Skeletal muscle tissue (tissue), 4 donors: ENCODE measurements around the gene CYP24A1. TPM values are rescaled to one million over a fixed set of nuclear protein-coding genes. Genes with fewer than 3 reads are reported as not detected.
"Not testable (repeated sequence)": the region's sequence is repeated elsewhere in the genome, so short reads cannot be mapped to it uniquely, and the experiment has no call there.

ENCODE experiments used
- H3K27ac ChIP-seq: one replicate; pipeline ENCODE4 v1.7.0; 2013; ENCODE audit warnings: mild to moderate bottlenecking, low read depth, low read length, inconsistent platforms
- H3K27me3 ChIP-seq, 3 donors: one replicate each; pipeline ENCODE4 v1.7.0; 2013; ENCODE audit warnings: low read length in 3 of 3; ENCODE audit not compliant: control insufficient read depth in 3 of 3, insufficient read depth in 3 of 3
- H3K36me3 ChIP-seq, 3 donors: one replicate each; pipeline ENCODE4 v1.7.0; 2013; ENCODE audit warnings: low read length in 3 of 3; ENCODE audit not compliant: control insufficient read depth in 3 of 3, insufficient read depth in 3 of 3
- H3K4me1 ChIP-seq, 3 donors: one replicate each; pipeline ENCODE4 v1.7.0; 2013; ENCODE audit warnings: low read length in 3 of 3, mild to moderate bottlenecking in 3 of 3; ENCODE audit not compliant: control insufficient read depth in 3 of 3, insufficient read depth in 3 of 3
- H3K4me3 ChIP-seq, 3 donors: one replicate each; pipeline ENCODE4 v1.7.0; 2013; ENCODE audit warnings: low read length in 3 of 3
- H3K9ac ChIP-seq, 3 donors: one replicate each; pipeline ENCODE4 v1.7.0; 2013; ENCODE audit warnings: low read length in 3 of 3, mild to moderate bottlenecking in 3 of 3, moderate library complexity in 2 of 3, low read depth in 1 of 3
- H3K9me3 ChIP-seq, 3 donors: one replicate each; pipeline ENCODE4 v1.7.0; 2013; ENCODE audit warnings: low read length in 3 of 3; ENCODE audit not compliant: control insufficient read depth in 3 of 3
- total RNA-seq: library from RNA; depleted of rRNA; stranded (reverse); fragments of >200 nt; gene quantifications from one replicate; pipeline ENCODE4 v1.2.3, GENCODE V29; 2014
- donor health status: Osteomylitis.

Gene CYP24A1
- total RNA-seq, 1 donor from 2014 or later: 1.0 TPM

DNA sequence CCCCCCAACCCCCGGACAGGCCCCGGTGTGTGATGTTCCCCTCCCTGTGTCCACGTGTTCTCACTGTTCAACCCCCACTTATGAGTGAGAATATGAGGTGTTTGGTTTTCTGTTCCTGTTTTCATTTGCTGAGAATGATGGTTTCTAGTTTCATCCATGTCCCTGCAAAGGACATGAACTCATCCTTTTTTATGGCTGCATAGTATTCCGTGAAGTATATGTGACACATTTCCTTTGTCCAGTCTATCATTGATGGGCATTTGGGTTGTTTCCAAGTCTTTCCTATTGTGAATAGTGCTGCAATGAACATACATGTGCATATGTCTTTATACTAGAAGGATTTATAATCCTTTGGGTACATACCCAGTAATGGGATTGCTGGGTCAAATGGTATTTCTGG is 42.7 kb downstream of the CYP24A1 start:
- H3K4me1 ChIP-seq, H3K27ac ChIP-seq, H3K4me3 ChIP-seq, H3K27me3 ChIP-seq, H3K36me3 ChIP-seq, H3K9ac ChIP-seq, H3K9me3 ChIP-seq: not testable (repeated sequence)

DNA sequence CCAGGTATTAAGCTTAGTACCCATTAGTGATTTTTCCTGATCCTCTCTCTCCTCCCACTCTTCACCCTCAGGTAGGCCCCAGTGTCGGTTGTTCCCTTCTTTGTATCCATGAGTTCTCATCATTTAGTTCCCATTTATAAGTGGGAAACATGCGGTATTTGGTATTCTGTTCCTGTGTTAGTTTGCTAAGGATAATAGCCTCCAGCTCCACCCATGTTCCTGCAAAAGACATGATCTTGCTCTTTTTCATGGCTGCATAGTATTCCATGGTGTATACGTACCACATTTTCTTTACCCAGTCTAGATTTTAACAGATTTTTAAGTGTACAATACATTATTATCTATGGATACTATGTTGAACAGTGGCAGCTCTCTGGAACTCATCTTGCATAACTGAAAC is 44.4 kb downstream of the CYP24A1 start:
- H3K4me3 ChIP-seq: no peak overlapping the region
- H3K9me3 ChIP-seq: peaks cover 0 to 3% (median 0%) of the 10 kb centered on the region in 3 donors
- no peaks in the 10 kb centered on the region for H3K36me3 ChIP-seq
- no peak overlapping the region for H3K9ac ChIP-seq
- H3K27ac ChIP-seq: no peak overlapping the region
- peaks cover 0 to 5% (median 5%) of the 10 kb centered on the region in 3 donors for H3K4me1 ChIP-seq
- H3K27me3 ChIP-seq: no peaks in the 10 kb centered on the region

DNA sequence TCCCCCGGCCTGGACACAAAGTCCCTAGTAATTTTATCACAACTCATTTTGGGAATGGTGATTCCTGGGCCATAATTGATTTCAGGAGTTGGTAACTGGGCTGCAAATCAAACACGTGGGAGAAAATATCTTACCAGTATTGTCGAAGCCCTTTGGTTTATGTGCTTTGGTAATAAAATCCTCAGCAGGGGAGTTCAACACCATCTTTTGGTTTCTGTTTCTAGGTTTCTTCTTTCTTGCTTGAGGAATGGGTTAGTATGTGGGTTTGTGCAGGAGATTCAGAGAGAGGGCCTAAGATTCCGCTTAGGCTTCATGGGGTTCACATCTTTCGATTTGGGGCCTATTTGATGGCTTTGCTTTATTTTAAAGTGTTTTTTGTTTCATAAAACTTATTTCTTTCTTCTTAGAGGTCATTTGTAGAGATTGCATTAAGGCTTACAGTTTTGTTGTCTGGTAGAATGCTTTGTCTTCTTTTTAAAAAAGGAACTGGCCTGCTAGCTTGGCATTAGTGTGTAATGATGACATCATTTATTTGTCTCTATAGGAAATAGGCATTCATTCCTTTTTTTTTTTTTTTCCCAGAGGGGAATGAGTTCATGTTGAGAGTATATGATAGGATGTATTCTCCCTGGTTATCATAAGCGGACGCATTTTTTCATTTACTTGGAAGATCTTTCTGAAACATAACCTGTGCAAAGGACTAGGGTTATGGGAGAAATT is 45.8 kb downstream of the CYP24A1 start:
- Histone ChIP-seq H3K9me3 (peaks cover 0 to 3% (median 0%) of the 10 kb centered on the region in 3 donors), H3K4me3 (no peak overlapping the region), H3K27me3 (no peaks in the 10 kb centered on the region), H3K27ac (no peak overlapping the region), H3K9ac (no peak overlapping the region), H3K4me1 (peaks cover 0 to 5% (median 2%) of the 10 kb centered on the region in 3 donors), H3K36me3 (no peaks in the 10 kb centered on the region)

DNA sequence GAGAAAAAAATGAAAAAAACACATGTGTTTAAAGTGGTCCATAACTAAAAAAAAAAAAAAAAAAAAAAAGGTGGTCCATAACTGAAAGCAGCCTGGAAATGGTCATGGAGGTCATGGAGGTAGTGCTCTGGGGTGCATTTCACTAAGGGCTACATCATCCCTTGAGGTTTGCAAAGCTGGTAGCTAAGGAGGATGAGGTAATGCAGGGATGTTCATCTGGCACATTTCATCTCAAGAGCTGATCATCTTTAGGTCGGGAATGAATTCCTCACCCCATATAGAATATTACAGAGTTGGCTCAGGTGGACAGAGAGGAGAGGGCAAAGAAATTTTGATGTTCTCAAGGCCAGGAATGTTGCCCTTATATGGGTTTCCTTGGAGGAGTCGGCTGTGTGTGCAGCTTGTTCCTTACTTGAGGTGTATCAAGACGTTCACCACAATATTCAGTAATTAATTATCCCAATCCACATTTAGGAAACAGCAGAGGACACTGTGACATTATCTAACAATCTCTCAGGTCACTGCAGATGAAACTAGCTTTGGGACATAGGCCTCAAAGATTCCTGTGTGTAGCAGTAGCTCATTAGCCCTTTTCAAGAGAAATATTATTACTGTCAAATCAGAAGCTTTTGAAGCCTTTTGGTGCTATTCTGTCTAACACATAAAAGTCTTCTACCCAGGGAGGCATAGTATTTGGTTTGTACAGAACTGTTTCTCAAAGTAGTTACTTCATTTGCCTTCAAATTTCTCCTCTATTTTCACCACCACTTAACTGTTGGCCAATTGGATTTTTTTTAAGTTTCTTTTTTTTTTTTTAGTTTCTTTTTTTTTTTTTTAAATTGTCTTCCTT is 46.8 kb downstream of the CYP24A1 start:
- Histone ChIP-seq H3K4me1 (no peaks in the 10 kb centered on the region), H3K36me3 (no peaks in the 10 kb centered on the region), H3K9me3 (peaks cover 0 to 3% (median 0%) of the 10 kb centered on the region in 3 donors), H3K27me3 (no peaks in the 10 kb centered on the region), H3K27ac (no peak overlapping the region), H3K9ac (no peak overlapping the region), H3K4me3 (no peak overlapping the region)

DNA sequence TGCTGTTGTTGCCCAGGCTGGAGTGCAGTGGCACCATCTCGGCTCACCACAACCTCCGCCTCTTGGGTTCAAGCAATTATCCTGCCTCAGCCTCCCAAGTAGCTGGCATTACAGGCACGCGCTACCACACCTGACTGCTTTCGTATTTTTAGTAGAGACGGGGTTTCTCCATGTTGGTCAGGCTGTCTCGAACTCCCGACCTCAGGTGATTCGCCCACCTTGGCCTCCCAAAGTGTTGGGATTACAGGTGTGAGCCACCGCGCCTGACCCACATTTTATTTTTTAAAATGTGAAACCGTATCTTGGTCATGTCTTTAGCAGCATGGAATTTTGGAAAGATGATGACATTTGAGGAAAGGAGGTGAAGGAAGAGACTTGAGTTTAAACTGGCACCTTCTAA is 47.5 kb downstream of the CYP24A1 start:
- not testable (repeated sequence) for H3K9ac ChIP-seq, H3K4me3 ChIP-seq, H3K36me3 ChIP-seq, H3K27me3 ChIP-seq, H3K4me1 ChIP-seq, H3K9me3 ChIP-seq, H3K27ac ChIP-seq

DNA sequence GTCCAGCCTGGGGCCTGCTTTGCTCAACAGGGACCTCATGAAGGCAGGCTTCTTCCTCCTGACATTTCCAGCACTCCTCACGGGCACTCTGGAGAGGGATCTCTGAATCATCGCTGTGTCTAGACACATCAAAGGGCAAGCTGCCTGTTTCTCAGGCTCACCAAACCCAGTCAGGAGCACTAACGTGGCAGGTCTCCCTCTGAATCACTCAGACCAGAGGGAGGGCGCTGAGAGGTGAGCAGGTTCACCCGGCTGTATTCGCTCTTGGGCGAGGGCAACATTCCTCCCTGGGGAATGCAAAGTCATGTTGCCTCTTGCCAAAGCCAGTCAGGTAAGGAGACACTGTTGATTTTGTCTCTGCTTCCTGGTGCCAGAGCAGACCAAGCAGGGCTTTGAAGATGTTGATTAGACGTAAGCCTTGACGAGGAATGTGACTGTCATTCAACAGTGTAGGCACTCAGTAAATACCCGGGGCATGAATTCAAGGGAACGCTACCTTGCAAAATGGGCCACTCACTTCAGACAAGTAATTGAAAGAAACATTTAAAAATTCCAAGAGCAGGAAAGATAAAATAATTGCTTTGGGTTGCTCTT is 50.1 kb downstream of the CYP24A1 start:
- Histone ChIP-seq H3K9me3 (no peaks in the 10 kb centered on the region), H3K36me3 (no peaks in the 10 kb centered on the region), H3K4me1 (no peaks in the 10 kb centered on the region), H3K9ac (no peak overlapping the region), H3K27ac (no peak overlapping the region), H3K4me3 (no peak overlapping the region), H3K27me3 (no peaks in the 10 kb centered on the region)

DNA sequence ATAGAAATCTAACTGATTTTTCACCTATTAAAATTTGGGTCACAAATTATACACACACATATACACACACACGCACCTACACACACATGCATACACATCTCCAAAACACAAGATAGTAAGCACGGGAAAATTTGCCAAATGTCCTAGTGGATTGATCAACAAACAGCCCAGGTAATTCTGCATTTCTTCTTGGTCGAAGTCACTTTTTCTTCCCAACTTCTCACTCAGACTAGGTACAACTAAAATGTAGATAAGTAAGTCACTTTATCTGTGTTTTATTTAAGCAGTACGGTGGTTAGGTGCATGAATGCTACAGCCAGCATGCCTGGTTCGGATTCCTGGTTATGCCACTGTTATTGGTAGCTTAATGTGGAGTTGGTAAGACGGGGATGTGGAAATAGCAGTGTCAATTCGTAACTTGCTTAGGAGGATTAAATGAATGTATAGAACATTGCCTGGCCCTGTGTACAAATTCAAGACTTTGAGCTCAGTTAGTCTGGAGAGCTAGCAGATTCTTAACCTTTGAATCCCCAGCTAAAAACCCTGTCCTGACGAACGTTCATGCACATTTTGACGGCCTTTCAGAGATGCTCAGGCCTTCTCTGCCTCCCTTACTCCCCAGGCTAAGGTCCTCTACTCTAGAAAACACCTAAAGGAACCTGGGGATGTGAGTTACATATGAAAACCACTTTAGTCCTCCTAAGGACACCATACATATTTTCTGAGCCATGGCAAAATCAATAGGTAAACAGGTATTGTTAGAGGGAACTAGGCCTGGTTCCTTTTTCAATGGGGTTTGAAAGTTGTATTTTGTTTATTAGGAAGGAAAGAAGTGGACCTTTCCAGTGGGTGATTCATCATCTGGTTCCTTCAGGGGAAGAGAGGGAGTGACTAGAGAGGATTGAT is 50.9 kb downstream of the CYP24A1 start:
- Histone ChIP-seq H3K27me3 (no peaks in the 10 kb centered on the region), H3K4me3 (no peak overlapping the region), H3K9ac (no peak overlapping the region), H3K27ac (no peak overlapping the region), H3K4me1 (no peaks in the 10 kb centered on the region), H3K36me3 (no peaks in the 10 kb centered on the region), H3K9me3 (no peaks in the 10 kb centered on the region)

DNA sequence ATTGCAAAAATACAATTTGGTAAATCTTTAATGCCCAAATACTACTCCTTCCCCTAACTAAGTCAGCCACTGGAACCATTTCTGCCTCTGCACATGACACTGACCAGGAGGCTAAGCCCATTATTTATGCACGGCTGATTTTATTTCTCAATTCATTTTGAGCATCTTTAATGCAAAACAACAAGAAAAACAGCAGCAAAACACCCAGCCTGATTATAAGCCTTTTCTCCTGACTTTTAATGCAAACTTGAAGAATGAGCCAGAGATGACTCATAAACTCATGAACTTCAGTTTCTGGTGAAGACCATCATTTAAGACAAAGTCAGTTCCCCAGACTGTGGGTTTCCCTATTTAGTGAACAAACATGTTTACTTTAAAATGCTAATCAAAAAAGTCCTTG is 51.6 kb downstream of the CYP24A1 start:
- Histone ChIP-seq H3K36me3 (no peaks in the 10 kb centered on the region), H3K9me3 (no peaks in the 10 kb centered on the region), H3K9ac (no peak overlapping the region), H3K27ac (no peak overlapping the region), H3K27me3 (no peaks in the 10 kb centered on the region), H3K4me3 (no peak overlapping the region), H3K4me1 (no peaks in the 10 kb centered on the region)

DNA sequence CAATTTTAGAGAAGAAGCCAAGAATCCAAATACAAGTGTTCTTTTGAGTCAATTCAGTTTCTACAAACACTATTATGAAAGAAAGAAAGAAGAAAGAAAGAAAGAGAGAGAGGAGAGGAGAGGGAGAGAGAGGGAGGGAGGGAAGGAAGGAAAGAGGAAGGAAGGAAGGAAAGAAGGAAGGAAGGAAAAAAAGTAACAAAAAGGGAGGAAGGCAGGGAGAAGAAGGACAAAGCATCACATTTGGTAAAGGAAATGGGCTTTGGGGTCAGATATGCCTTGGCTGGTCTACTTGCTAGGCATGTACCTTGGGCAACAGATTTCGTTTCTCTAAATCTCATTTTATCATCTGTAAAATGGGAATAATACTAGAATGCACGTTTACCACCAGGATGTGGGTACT is 54.0 kb downstream of the CYP24A1 start:
- no peak overlapping the region for H3K27ac ChIP-seq
- no peaks in the 10 kb centered on the region for H3K4me1 ChIP-seq
- no peak overlapping the region for H3K4me3 ChIP-seq
- no peak overlapping the region for H3K9ac ChIP-seq
- no peaks in the 10 kb centered on the region for H3K9me3 ChIP-seq
- H3K36me3 ChIP-seq: no peaks in the 10 kb centered on the region
- H3K27me3 ChIP-seq: peaks cover 0 to 4% (median 0%) of the 10 kb centered on the region in 3 donors
